ENCODE data around the gene NEIL3. TPM values are rescaled to one million over a fixed set of nuclear protein-coding genes. Genes with fewer than 3 reads are reported as not detected.

Gene NEIL3
- total and polyA plus RNA-seq, 9 of the 15 experiments (the other 6 are each of a cell fraction or from before 2014, with no cell fraction given), result 2.7 to 23.3 (median 12.9) TPM

- no peak for TF ChIP-seq NCOA6 (IDR thresholded peaks at IDR 0.05)
- TF ChIP-seq TEAD2 (tag; IDR thresholded peaks at IDR 0.05), result no peak
- TF ChIP-seq ZFPM2 (CRISPR knock-in tag; IDR thresholded peaks at IDR 0.05), result no peak
- TF ChIP-seq SREBF1 (IDR thresholded peaks at IDR 0.05; ENCODE audit: borderline replicate concordance, low read depth, low read length), result no peak
- TF ChIP-seq ESRRA (IDR thresholded peaks at IDR 0.05; ENCODE audit: borderline replicate concordance, low read depth), result peak; percentile 53; the same call in 1 of the 2 replicates
- no peak for TF ChIP-seq STAG1 (CRISPR knock-in tag; IDR thresholded peaks at IDR 0.05; ENCODE audit: borderline replicate concordance)
- TF ChIP-seq MTF1 (CRISPR knock-in tag; IDR thresholded peaks at IDR 0.05; ENCODE audit: borderline replicate concordance), result no peak
- TF ChIP-seq POLR2B (IDR thresholded peaks at IDR 0.05; ENCODE audit: low read depth, partially characterized antibody), result peak; percentile 86
- TF ChIP-seq MAZ (CRISPR knock-in tag; conservative IDR thresholded peaks at IDR 0.05 in 1 of 2, IDR thresholded peaks at IDR 0.05 in 1 of 2), result peak in 1 of 2 experiments; percentile 58; a peak in 2 of 4 replicates
- no peak for TF ChIP-seq ARID1B (IDR thresholded peaks at IDR 0.05)
- peak; percentile 98 for TF ChIP-seq POLR2G (IDR thresholded peaks at IDR 0.05; ENCODE audit: low read depth, low read length)
- no peak for TF ChIP-seq ZNF407 (IDR thresholded peaks at IDR 0.05; ENCODE audit: low read depth)
- peak; percentile 64 to 98; a peak in 3 of 4 replicates for TF ChIP-seq HDAC1 (IDR thresholded peaks at IDR 0.05)
- no peak for TF ChIP-seq SRSF1 (IDR thresholded peaks at IDR 0.05; ENCODE audit: low read depth, low read length)
- TF ChIP-seq NFIX (CRISPR knock-in tag; IDR thresholded peaks at IDR 0.05; ENCODE audit: low read depth), result no peak
- TF ChIP-seq ZNF124 (CRISPR knock-in tag; IDR thresholded peaks at IDR 0.05), result no peak
- no peak for TF ChIP-seq SRSF3 (IDR thresholded peaks at IDR 0.05; ENCODE audit: insufficient read depth, low read length)
- TF ChIP-seq HLTF (IDR thresholded peaks at IDR 0.05), result no peak
- TF ChIP-seq ZNF57 (CRISPR knock-in tag; IDR thresholded peaks at IDR 0.05), result no peak
- TF ChIP-seq BRD9 (IDR thresholded peaks at IDR 0.05; ENCODE audit: low read depth, partially characterized antibody), result no peak
- TF ChIP-seq MIER1 (IDR thresholded peaks at IDR 0.05; ENCODE audit: low read depth), result no peak
Observed at GRCh38 chr4:177309522-177310371, at the start of gene NEIL3 (continued).
